SK-N-SH (cell line): ENCODE data around the gene ITPRID2.

Source experiments
- CTCF ChIP-seq: fragments of 200-600 bp; sonication (generic); IDR thresholded peaks from 2 replicates; pipeline ENCODE4 v1.6.1; 2017; ENCODE audit warnings: antibody characterized with exemption, mild to moderate bottlenecking, moderate library complexity
- ELF1 ChIP-seq: IDR thresholded peaks from 2 replicates; pipeline ENCODE4 v1.4.0; 2012
- EP300 ChIP-seq, 2 experiments: IDR thresholded peaks; 2 replicates each; pipeline versions ENCODE4 v1.4.0 to v1.6.1; 2012; ENCODE audit warnings: borderline replicate concordance in 1 of 2, low read depth in 1 of 2, low read length in 1 of 2
- JUND ChIP-seq: IDR thresholded peaks from 2 replicates; pipeline ENCODE4 v1.4.0; 2012
- RAD21 ChIP-seq: IDR thresholded peaks from 2 replicates; pipeline ENCODE4 v1.6.1; 2012; ENCODE audit warnings: mild to moderate bottlenecking, low read length
- TAF1 ChIP-seq: IDR thresholded peaks from 2 replicates; pipeline ENCODE4 v1.6.1; 2012; ENCODE audit warnings: low read depth, mild to moderate bottlenecking, low read length, moderate library complexity, borderline replicate concordance
- USF2 ChIP-seq: fragments of 150-350 bp; IDR thresholded peaks from 2 replicates; pipeline ENCODE4 v1.6.1; 2017; ENCODE audit warnings: antibody characterized with exemption, low read length, low read depth, borderline replicate concordance
- ZBTB33 ChIP-seq: IDR thresholded peaks from 2 replicates; pipeline ENCODE4 v1.4.0; 2012; ENCODE audit warnings: low read depth, borderline replicate concordance

GRCh38 chr2:181879295-181879694, 12.2 kb upstream of the ITPRID2 start:
- TF ChIP-seq RAD21 (no peak), CTCF (no peak), ELF1 (no peak), USF2 (no peak), EP300 (IDR thresholded peaks at IDR 0.05; ENCODE audit: borderline replicate concordance in 1 of 2, low read depth in 1 of 2, low read length in 1 of 2) (no peak), JUND (no peak), TAF1 (no peak), ZBTB33 (no peak)
